ENCODE measurements around the gene SLC9C1.

GRCh38 chr3:112293368-112294321 is at the start of gene SLC9C1:
- TF ChIP-seq CTCF (IDR thresholded peaks at IDR 0.05; ENCODE audit: low read depth, low read length, poor library complexity, severe bottlenecking): peak; percentile 65
- TF ChIP-seq EZH2phosphoT487 (IDR thresholded peaks at IDR 0.05; ENCODE audit: borderline replicate concordance, low read length): no peak

Measured in DOHH2 (cell line).